Measurements from ENCODE around the gene SLC46A2. TPM values are rescaled to one million over a fixed set of nuclear protein-coding genes. Genes with fewer than 3 reads are reported as not detected.

SLC46A2 gene
- total RNA-seq, result 1.2 TPM

GRCh38 chr9:112890106-112891081 lies at the start of gene SLC46A2:
Gene SLC46A2 (minus strand): TSS chr9:112890876. CDS start chr9:112890681, 195 bp downstream.
- no peak for DNase-seq

GRCh38 chr9:112939418-112939817 lies 48.7 kb upstream of the SLC46A2 start:
- no peak for DNase-seq

GRCh38 chr9:112933696-112934095 lies 43.0 kb upstream of the SLC46A2 start:
- DNase-seq, result no peak

GRCh38 chr9:112925058-112925641 lies 34.5 kb upstream of the SLC46A2 start:
- no peak for DNase-seq

GRCh38 chr9:112921549-112921948 lies 30.9 kb upstream of the SLC46A2 start:
- DNase-seq, result no peak

GRCh38 chr9:112917987-112918362 lies 27.3 kb upstream of the SLC46A2 start:
- DNase-seq, result no peak

GRCh38 chr9:112917047-112917986 lies 26.6 kb upstream of the SLC46A2 start:
- no peak for DNase-seq

- no peak for DNase-seq
Observed at GRCh38 chr9:112914524-112914923, 23.8 kb upstream of the SLC46A2 start.

- no peak for DNase-seq
Observed at GRCh38 chr9:112913326-112913725, 22.6 kb upstream of the SLC46A2 start.

- DNase-seq, result no peak
Observed at GRCh38 chr9:112912636-112913035, 22.0 kb upstream of the SLC46A2 start.

- no peak for DNase-seq
Observed at GRCh38 chr9:112911736-112912135, 21.1 kb upstream of the SLC46A2 start.

- DNase-seq, result no peak
Observed at GRCh38 chr9:112905084-112905483, 14.4 kb upstream of the SLC46A2 start.

GRCh38 chr9:112900901-112901300 lies 10.2 kb upstream of the SLC46A2 start:
- no peak for DNase-seq

- DNase-seq, result no peak
Observed at GRCh38 chr9:112900488-112900887, 9.8 kb upstream of the SLC46A2 start.

- DNase-seq, result no peak
Observed at GRCh38 chr9:112898872-112899311, 8.2 kb upstream of the SLC46A2 start.

- DNase-seq, result no peak
Observed at GRCh38 chr9:112896131-112896530, 5.5 kb upstream of the SLC46A2 start.

GRCh38 chr9:112894699-112895098 lies 4.0 kb upstream of the SLC46A2 start:
- DNase-seq, result no peak

- no peak for DNase-seq
Observed at GRCh38 chr9:112894041-112894440, 3.4 kb upstream of the SLC46A2 start.

- DNase-seq, result no peak
Observed at GRCh38 chr9:112892981-112893380, 2.3 kb upstream of the SLC46A2 start.

GRCh38 chr9:112891521-112891920 lies 845 bp upstream of the SLC46A2 start:
- DNase-seq, result no peak

GRCh38 chr9:112887381-112887780 lies 3.3 kb downstream of the SLC46A2 start:
- DNase-seq, result no peak

GRCh38 chr9:112886351-112886750 lies 4.3 kb downstream of the SLC46A2 start:
- no peak for DNase-seq
